Thyroid gland (tissue), 4 donors: ENCODE data around the gene NAPB. TPM values are rescaled to one million over a fixed set of nuclear protein-coding genes. Genes with fewer than 3 reads are reported as not detected.

ENCODE experiments used
- DNase-seq, 2 donors: peaks; one replicate each; pipeline ENCODE4 v3.0.0-alpha.2; 2019
- H3K27ac ChIP-seq, 3 donors: fragments of 200-600 bp; sonication (generic); 1 replicate in 2 of 3; 2 replicates in 1 of 3; pipeline ENCODE4 v1.5.1; 2016 to 2019; ENCODE audit warnings: mild to moderate bottlenecking in 1 of 3, moderate library complexity in 1 of 3
- H3K27me3 ChIP-seq: fragments of 200-600 bp; sonication (generic); one replicate; pipeline ENCODE4 v1.5.1; 2019
- H3K36me3 ChIP-seq, 2 donors: fragments of 200-600 bp; sonication (generic); one replicate each; pipeline ENCODE4 v1.5.1; 2016 to 2019
- H3K4me1 ChIP-seq, 2 donors: fragments of 200-600 bp; sonication (generic); one replicate each; pipeline ENCODE4 v1.5.1; 2017 to 2019
- H3K4me3 ChIP-seq, 3 donors: fragments of 200-600 bp; sonication (generic); replicated peaks in 1 of 3; 1 replicate in 2 of 3; 2 replicates in 1 of 3; pipeline ENCODE4 v1.5.1; 2016; ENCODE audit warnings: mild to moderate bottlenecking in 1 of 3
- H3K9me3 ChIP-seq: fragments of 200-600 bp; sonication (generic); one replicate; pipeline ENCODE4 v1.5.1; 2017
- CTCF ChIP-seq, 6 experiments: fragments of 200-600 bp in 3 of 6; fragments of 450-650 bp in 3 of 6; sonication (generic) in 3 of 6; IDR thresholded peaks; one replicate each; pipeline ENCODE4 v1.5.1; 2016 to 2019; ENCODE audit warnings: antibody characterized with exemption in 6 of 6, mild to moderate bottlenecking in 2 of 6, inconsistent platforms in 1 of 6, moderate library complexity in 1 of 6
- POLR2A ChIP-seq, 2 donors: fragments of 450-650 bp; IDR thresholded peaks; one replicate each; pipeline ENCODE4 v1.6.1; 2017; ENCODE audit warnings: antibody characterized with exemption in 2 of 2, mild to moderate bottlenecking in 2 of 2, moderate library complexity in 1 of 2
- WGBS, 2 donors: methylation state at CpG; one replicate each; pipeline ENCODE4 v1.1.5; 2017; 5-methylcytosine and 5-hydroxymethylcytosine counted together
- intact Hi-C: fragments of 100-400 bp; cut with DNase I; formaldehyde crosslinking; loops from one replicate; pipeline ENCODE4 v1.15.1; 2023
- total RNA-seq, 4 donors: library from RNA; depleted of rRNA; stranded (reverse); fragments of >200 nt; gene quantifications; one replicate each; pipeline ENCODE4 v1.2.3, GENCODE V29; 2016

The NAPB gene
- total RNA-seq, 4 donors from 2014 or later: 22.7 to 32.1 (median 26.9) TPM

- no peak overlapping the region for H3K4me3 ChIP-seq
- no peak for TF ChIP-seq POLR2A (IDR thresholded peaks at IDR 0.05)
- TF ChIP-seq CTCF (IDR thresholded peaks at IDR 0.05): no peak
- no peaks in the 10 kb centered on the region for H3K27me3 ChIP-seq
- 60 to 78% methylated on average over 6 of the region's 6 CpGs for WGBS, 2 donors
- H3K9me3 ChIP-seq: no peaks in the 10 kb centered on the region
- intact Hi-C loops: no loop called here
- H3K36me3 ChIP-seq: peaks cover under 1 to 3% of the 10 kb centered on the region in 2 donors
- DNase-seq: no peak
- H3K27ac ChIP-seq: no peak overlapping the region
- peaks cover 0 to 12% of the 10 kb centered on the region in 2 donors for H3K4me1 ChIP-seq
Observed at GRCh38 chr20:23399568-23400241, 21.6 kb downstream of the NAPB start.

GRCh38 chr20:23397961-23398360, 23.3 kb downstream of the NAPB start:
- Histone ChIP-seq H3K27me3 (no peaks in the 10 kb centered on the region), H3K36me3 (peaks cover 11 to 14% of the 10 kb centered on the region in 2 donors), H3K27ac (no peak overlapping the region), H3K4me3 (no peak overlapping the region), H3K4me1 (peaks cover 0 to 12% of the 10 kb centered on the region in 2 donors), H3K9me3 (no peaks in the 10 kb centered on the region)
- 80 to 86% methylated on average over 2 of the region's 2 CpGs for WGBS, 2 donors
- TF ChIP-seq POLR2A (IDR thresholded peaks at IDR 0.05): no peak
- TF ChIP-seq CTCF (IDR thresholded peaks at IDR 0.05): no peak
- intact Hi-C loops: no loop called here
- DNase-seq: no peak

- Histone ChIP-seq H3K9me3 (no peaks in the 10 kb centered on the region), H3K4me1 (peaks cover 0 to 12% of the 10 kb centered on the region in 2 donors), H3K27me3 (no peaks in the 10 kb centered on the region), H3K36me3 (peaks cover 14 to 20% of the 10 kb centered on the region in 2 donors), H3K27ac (no peak overlapping the region), H3K4me3 (no peak overlapping the region)
- 68 to 79% methylated on average over 6 of the region's 6 CpGs for WGBS, 2 donors
- intact Hi-C loops: no loop called here
- DNase-seq: no peak
- no peak for TF ChIP-seq CTCF (IDR thresholded peaks at IDR 0.05)
- TF ChIP-seq POLR2A (IDR thresholded peaks at IDR 0.05): no peak
Observed at GRCh38 chr20:23396950-23397627, 24.2 kb downstream of the NAPB start.

- Histone ChIP-seq H3K4me3 (no peak overlapping the region), H3K27ac (no peak overlapping the region), H3K4me1 (peaks cover 0 to 12% of the 10 kb centered on the region in 2 donors), H3K36me3 (peaks cover 14 to 21% of the 10 kb centered on the region in 2 donors), H3K9me3 (no peaks in the 10 kb centered on the region), H3K27me3 (no peaks in the 10 kb centered on the region)
- no peak for DNase-seq
- WGBS, 2 donors: 95 to 97% methylated on average over 4 of the region's 4 CpGs
- intact Hi-C loops: no loop called here
- no peak for TF ChIP-seq CTCF (IDR thresholded peaks at IDR 0.05)
- TF ChIP-seq POLR2A (IDR thresholded peaks at IDR 0.05): no peak
Observed at GRCh38 chr20:23393996-23394775, 27.1 kb downstream of the NAPB start.
